GM18873 (cell line): ENCODE measurements around the gene MOB2.
"Not testable (repeated sequence)": the region's sequence is repeated elsewhere in the genome, so short reads cannot be mapped to it uniquely, and the experiment has no call there.

Experiments
- ATAC-seq: cut with Tn5 transposase; IDR thresholded peaks from one replicate; pipeline ENCODE4 v1.9.1; 2021; ENCODE audit warnings: mild to moderate bottlenecking, moderate library complexity, moderate number of reproducible peaks; ENCODE audit not compliant: unreplicated experiment, low FRiP score

The MOB2 gene

DNA sequence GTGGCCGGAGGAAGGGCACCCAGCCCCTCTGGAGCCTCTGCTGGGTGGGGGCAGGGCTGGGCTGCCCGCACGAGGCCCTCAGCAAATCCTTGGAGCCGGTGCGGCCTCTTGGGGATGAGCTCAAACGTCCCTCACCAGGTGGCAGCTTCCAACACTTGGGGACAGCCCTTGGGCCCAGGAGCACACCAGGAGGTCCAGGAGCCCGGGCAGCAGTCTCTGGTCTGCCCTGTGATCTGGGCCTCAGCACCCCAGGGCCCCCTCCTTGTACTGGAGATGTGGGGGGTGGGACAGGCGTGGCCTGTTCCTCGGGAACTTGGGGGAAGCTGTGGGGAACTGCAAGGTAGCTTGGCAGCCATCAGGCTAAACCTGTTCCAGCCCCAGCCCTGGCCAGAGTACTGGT, 40.0 kb downstream of the MOB2 start:
- ATAC-seq = no peak

- ATAC-seq = no peak
Measured at GRCh38 chr11:1445741-1446445, 40.7 kb downstream of the MOB2 start.

GRCh38 chr11:1444823-1445422, 41.7 kb downstream of the MOB2 start:
- ATAC-seq = no peak

DNA sequence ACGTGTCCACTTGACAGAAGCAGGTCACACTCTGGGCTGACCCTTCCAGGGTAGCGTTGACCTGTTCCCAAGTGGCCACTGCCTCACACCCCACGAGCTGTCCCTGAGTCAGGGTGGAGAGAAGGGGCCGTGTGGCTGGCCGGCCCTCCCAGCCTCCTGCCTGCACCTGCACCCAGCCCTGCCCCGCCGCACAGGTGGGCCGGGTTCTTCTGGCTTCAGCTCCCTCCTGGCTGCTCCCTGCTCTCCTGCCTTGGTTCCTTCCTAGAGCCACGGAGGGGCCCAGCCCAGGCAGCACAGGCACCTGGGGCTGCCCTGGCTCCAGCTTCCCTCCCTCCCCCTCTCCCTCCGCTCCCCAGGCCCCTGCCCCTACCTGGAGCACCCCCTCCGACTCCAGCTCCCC, 42.3 kb downstream of the MOB2 start:
- ATAC-seq = no peak

DNA sequence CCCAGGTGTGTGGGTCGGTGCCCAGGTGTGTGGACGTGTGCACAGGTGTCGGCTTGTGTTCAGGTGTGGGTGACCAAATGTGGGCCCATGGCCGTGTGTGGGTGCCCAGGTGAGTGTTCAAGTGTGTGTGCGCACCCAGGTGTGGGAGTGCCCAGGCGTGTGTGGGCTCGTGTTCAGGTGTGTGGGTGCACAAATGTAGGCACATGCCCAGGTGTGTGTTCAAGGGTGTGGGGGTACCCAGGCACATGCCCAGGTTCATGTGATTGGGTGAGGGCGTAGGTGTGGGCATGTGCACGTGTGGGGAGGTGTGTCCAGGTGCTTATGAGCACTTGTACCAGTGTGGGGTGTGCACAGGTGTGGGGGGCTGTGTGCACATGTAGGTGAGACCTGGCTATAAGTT, 42.8 kb downstream of the MOB2 start:
- no peak for ATAC-seq

- ATAC-seq = no peak
Measured at GRCh38 chr11:1442807-1443366, 43.7 kb downstream of the MOB2 start.

GRCh38 chr11:1442163-1442562, 44.4 kb downstream of the MOB2 start:
- ATAC-seq = no peak

GRCh38 chr11:1440496-1440895, 46.1 kb downstream of the MOB2 start:
- no peak for ATAC-seq

- ATAC-seq = no peak
Measured at GRCh38 chr11:1440066-1440465, 46.5 kb downstream of the MOB2 start.

DNA sequence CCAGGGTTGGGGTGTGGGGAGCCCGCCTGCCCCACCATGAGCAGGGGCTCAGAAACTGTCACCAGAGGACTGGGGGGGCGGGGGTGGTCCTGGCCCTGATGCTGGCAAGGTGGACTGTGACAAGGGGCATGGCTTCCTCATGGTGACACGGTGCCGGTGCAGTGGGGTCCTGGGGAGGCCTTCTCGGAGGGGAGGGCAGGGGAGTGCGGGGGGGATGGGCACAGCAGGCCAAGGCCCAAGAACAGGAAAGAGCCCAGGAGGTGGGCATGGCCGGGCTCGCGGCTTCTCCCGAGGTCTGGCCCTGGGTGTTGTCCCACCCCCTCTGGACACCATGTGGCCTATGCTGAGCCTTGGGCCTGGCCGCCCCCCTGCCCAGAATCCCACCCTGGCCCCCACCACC, 47.2 kb downstream of the MOB2 start:
- no peak for ATAC-seq

- no peak for ATAC-seq
Measured at GRCh38 chr11:1438967-1439330, 47.6 kb downstream of the MOB2 start.

DNA sequence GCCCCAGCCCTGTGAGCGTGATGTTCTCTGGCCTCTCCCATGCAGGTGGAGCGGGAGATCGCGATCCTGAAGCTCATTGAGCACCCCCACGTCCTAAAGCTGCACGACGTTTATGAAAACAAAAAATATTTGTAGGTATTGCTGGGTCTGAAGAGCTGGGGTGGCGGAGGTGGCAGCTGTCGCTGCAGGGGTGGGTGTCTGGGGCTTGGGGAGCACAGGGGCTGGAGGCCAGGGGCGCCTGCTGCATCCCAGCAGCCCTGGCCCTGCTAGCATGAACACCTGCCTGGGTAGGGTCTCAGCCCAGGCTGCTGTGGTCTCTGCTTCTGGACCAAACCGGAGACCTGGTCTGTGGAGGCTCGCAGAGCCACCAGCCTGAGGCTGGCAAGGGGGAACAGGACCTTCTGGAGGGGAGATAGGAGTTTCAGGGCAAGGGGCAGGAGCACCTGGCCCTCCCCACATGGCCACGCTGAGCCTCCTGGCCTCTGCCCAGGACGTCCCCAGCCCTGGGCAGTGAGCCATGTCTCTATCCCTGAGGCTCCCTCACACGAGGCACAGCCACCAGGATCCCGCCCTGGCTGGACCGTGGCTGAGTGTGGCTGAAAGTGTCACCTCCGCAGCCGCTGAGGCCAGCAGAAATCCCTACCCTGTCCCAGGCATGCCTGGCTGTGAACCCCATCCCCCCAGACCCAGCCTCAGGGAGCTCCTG, 48.2 kb downstream of the MOB2 start:
- no peak for ATAC-seq

- ATAC-seq = no peak
Measured at GRCh38 chr11:1437500-1437899, 49.1 kb downstream of the MOB2 start.

DNA sequence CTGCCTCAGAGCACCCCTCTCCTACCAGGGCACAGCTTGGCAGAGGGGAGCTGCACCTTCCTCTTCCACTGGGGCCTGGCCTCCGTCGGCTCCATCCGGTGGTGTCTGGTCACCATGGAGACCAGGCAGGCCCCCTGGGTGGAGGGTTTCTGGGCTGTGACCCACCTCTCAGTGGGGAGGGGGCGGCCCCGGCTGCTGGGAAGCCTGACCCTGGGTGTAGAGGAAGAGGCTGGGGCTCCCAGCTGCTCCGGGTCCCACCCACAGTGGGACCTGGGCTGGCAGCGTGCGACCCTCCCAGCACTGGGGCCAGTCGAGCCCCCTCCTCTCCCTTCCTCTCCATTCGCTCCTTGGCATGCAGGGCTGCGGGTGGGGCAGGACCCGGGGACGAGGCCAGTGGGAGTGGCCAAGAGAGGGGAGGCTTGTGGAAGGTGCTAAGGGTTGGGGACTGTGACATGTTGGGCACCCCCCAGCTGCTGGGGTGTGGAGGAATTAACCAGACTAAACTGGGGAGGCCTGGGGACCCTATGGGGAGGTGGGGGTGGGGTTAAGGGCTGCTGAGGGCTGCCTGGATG, 50.0 kb downstream of the MOB2 start:
- ATAC-seq = no peak

GRCh38 chr11:1435820-1436467, 50.6 kb downstream of the MOB2 start:
- no peak for ATAC-seq

GRCh38 chr11:1435479-1435819, 51.1 kb downstream of the MOB2 start:
- ATAC-seq = not testable (repeated sequence)

- no peak for ATAC-seq
Measured at GRCh38 chr11:1433977-1434640, 52.5 kb downstream of the MOB2 start.

DNA sequence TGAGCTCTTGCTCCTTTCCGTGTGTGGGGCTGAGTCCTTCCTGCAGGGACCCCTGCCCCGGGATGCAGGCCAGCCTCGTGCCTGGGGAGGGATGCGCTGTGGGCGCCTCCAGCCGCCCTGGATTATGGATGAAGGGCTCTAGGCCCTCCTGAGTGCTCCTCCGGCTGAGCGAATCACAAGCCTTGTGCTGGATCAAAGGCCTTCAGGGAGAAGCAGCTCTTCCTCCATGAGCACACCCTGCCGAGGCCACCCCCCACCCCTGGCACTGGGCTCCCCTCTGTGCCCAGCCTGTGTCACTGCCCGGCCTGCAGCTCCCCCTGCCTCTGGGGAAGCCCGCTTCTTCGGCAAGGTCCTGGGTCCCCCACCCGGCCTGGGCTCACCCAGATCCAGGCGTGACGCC, 53.0 kb downstream of the MOB2 start:
- ATAC-seq = no peak

GRCh38 chr11:1428762-1429316, 57.7 kb downstream of the MOB2 start:
- no peak for ATAC-seq

DNA sequence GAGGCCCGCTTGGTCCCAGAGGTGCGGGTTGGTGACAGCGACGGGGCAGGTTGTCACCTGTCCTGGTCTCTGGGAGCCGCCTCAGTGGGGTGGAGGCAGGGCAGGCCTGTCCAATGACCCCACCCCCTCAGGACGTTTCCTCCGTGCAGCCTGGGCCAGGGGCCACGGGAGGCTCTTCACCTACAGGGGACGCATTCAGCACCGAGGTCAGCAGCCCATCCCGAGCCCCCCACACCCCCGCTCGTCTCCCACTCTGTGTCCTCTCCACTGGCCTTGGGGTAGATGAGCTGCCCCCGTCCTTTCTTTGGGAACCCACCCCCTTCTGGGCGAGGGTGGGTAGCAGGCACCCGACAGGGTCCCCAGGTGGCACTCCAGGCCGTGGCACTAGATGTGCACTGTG, 61.1 kb downstream of the MOB2 start:
- no peak for ATAC-seq
